COR-L47 (cell line): ENCODE results near the gene ZNF549.
"Not testable (repeated sequence)": the region's sequence is repeated elsewhere in the genome, so short reads cannot be mapped to it uniquely, and the experiment has no call there.

Experiments used
- DNase-seq: peaks from one replicate; lab custom pipeline; 2025; lab: John Stamatoyannopoulos, UW

The ZNF549 gene

GRCh38 chr19:57527136-57527881 is at the start of gene ZNF549:
Gene ZNF549, plus strand, starts transcription at chr19:57527356. Its CDS starts 218 bp downstream, at chr19:57527574.
- peak; percentile 95 for DNase-seq

DNA sequence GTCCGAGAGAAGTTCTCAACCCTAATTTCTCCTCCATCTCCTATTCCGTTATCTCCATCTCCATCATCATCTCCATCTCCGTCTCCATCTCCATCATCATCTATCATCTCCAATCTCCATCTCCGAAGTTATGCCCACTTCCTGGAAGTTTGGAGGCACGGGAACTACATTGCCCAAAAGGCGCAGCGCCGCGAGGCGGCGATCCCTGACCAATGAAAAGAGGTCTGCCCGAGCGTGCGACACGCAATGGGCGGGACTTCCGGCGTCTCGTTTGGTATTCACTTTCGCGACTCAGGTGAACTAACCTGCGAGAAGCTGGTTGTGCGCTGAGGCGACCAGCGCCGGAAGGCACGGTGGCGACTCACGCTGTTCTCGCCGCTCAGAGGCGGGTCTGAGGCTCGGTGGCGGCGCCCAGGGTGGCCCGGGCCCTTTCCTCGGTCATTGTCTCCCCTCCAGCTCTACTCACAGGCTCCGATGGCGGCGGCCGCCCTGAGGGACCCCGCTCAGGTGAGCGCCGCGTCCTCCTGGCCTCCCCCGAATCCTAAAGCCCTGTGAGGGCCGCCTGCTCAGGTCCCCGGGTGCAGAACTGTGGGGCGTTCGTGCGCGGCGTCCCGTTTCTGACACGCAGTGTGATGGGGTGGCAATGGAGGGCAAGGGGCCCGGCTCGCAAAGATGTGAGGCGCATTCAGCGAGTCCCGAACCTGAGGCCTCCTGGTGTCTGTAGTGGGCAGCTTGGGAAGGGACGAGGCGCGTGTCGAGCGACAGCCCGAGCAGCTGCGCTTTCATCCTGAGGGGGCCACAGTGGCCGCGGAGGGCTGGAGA is 39.5 kb upstream of the ZNF549 start, which contains the start of gene ZNF419:
ZNF419 (plus strand) TSS at position 274 of the 822 bp plus-strand sequence; CDS start at position 475, 201 bp downstream.
- peak; percentile 96 for DNase-seq

DNA sequence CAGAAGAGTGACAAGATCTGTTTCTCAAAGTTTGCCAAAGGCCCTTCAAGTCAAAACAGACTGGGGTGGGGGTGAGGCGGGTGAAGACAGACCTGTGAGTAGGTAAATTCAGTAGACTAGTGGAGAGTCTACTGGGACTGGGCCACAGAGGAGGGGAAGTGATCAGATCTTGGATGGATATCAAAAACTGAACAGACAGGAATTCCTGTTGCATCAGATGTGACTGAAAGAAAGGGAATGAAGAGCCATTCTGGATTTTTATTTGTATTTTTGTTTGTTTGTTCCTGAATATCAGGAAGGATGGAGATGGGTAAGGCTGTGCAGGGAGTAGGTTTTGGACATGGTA is 38.9 kb upstream of the ZNF549 start:
- not testable (repeated sequence) for DNase-seq

DNA sequence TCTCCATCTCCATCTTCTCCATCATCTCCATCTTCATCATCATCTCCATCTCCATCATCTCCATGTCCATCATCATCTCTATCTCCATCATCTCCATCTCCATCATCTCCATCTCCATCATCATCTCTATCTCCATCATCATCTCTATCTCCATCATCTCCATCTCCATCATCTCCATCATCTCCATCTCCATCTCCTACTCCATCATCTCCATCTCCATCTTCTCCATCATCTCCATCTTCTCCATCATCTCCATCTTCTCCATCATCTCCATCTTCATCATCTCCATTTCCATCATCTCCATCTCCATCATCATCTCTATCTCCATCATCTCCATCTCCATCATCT is 27.9 kb upstream of the ZNF549 start:
- not testable (repeated sequence) for DNase-seq

DNA sequence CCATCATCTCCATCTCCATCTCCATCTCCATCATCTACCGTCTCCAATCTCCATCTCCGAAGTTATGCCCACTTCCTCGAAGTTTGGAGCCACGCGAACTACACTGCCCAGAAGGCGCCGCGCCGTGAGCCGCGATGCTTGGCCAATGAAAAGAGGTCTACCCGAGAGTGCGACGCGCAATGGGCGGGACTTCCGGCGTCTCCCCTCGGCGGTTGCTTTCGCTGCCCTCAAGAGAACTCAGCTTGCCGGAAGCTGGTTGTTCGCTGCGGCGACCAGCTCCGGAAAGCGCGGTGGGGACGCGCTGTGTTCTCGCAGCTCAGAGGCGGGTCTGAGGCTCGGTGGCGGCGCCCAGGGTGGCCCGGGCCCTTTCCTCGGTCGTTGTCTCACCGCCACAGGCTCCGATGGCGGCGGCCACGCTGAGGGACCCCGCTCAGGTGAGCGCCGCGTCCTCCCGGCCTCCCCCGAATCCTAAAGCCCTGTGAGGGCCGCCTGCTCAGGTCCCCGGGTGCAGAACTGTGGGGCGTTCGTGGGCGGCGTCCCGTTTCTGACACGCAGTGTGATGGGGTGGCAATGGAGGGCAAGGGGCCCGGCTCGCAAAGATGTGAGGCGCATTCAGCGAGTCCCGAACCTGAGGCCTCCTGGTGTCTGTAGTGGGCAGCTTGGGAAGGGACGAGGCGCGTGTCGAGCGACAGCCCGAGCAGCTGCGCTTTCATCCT is 27.3 kb upstream of the ZNF549 start, which contains the start of gene ZNF773:
ZNF773 (plus strand) TSS at position 259 of the 716 bp plus-strand sequence; CDS start at position 402, 143 bp downstream.
- peak; percentile 94 for DNase-seq

DNA sequence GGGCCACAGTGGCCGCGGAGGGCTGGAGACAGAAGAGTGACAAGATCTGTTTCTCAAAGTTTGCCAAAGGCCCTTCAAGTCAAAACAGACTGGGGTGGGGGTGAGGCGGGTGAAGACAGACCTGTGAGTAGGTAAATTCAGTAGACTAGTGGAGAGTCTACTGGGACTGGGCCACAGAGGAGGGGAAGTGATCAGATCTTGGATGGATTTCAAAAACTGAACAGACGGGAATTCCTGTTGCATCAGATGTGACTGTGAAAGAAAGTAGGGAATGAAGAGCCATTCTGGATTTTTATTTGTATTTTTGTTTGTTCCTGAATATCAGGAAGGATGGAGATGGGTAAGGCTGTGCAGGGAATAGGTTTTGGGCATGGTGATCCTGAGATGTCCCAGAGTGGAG is 26.8 kb upstream of the ZNF549 start:
- DNase-seq: not testable (repeated sequence)

GRCh38 chr19:57506163-57506562 is 21.0 kb upstream of the ZNF549 start:
- DNase-seq: no peak

DNA sequence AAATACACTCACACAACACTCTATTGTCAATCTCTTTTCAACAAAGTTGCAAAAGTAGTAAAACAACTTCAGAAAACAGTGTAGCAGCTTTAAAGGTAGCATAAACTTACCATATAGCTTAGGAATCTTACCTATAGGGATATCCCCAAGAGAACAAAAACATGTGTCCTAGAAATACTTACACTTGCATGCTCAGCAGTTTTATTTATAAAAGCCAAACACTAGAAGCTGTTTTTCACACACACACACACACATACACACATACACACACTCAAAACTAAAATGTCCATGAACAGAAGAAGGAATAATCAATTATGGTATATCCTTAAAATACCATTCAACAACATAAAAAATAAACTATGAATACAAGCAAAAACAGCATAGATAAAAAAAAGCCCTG is 15.7 kb upstream of the ZNF549 start:
- DNase-seq: no peak

GRCh38 chr19:57512845-57513244 is 14.3 kb upstream of the ZNF549 start:
- DNase-seq: no peak

- no peak for DNase-seq
Observed at GRCh38 chr19:57515255-57515654, 11.9 kb upstream of the ZNF549 start.

GRCh38 chr19:57518021-57518420 is 9.1 kb upstream of the ZNF549 start:
- DNase-seq: not testable (repeated sequence)

DNA sequence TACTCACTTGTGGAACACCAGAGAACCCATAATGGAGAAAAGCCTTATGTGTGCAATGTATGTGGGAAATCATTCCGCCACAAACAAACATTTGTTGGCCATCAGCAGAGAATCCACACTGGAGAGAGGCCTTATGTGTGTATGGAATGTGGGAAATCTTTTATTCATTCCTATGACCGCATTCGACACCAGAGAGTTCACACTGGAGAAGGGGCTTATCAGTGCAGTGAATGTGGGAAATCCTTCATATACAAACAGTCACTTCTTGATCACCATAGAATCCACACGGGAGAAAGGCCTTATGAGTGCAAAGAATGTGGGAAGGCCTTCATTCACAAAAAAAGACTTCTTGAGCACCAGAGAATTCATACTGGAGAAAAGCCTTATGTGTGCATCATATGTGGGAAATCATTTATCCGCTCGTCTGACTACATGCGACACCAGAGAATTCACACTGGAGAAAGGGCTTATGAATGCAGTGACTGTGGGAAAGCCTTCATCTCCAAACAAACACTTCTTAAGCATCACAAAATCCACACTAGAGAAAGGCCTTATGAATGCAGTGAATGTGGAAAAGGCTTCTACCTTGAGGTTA is 10.9 kb downstream of the ZNF549 start:
- no peak for DNase-seq

GRCh38 chr19:57546513-57546912 is 19.4 kb downstream of the ZNF549 start:
- no peak for DNase-seq

DNA sequence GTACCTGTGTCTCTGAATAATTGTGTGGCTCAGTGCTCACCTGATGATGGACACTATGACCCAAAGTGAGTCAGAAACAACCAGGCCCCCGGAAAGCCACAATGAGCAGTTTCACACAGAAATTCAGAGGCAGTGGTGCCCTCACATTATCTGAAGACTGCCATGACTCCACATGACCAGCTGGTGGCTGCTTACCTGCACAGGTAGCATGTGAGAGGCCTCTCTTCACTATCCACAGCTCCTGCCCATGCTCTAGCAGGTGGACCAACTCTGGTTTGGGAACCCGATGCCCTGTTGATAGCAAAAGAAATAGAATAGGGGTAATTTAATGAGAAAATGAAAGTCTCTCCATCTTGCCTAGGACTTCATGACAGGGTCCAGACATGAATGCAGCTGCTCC is 25.3 kb downstream of the ZNF549 start:
- no peak for DNase-seq

DNA sequence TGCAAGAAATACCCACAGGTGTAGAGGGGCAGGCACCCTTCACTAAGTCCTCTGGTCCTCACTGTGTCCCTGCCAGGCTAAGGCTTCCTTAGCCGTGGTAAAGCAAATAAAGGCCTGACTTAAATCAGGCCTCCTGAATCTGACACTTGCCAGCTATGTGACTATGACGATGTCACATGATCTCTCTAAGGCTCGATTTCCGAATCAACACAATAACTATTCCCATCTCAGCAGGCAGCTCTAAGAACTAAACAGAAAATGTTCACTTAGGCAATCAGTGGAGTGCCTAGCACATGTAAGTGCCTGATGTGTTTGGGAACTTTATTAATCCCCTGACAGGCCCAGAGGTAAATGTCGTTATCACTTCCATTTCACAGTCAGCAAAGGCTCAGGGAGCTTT is 30.5 kb downstream of the ZNF549 start:
- DNase-seq: no peak

GRCh38 chr19:57558525-57558924 is 31.4 kb downstream of the ZNF549 start:
- peak; percentile 6 for DNase-seq

DNA sequence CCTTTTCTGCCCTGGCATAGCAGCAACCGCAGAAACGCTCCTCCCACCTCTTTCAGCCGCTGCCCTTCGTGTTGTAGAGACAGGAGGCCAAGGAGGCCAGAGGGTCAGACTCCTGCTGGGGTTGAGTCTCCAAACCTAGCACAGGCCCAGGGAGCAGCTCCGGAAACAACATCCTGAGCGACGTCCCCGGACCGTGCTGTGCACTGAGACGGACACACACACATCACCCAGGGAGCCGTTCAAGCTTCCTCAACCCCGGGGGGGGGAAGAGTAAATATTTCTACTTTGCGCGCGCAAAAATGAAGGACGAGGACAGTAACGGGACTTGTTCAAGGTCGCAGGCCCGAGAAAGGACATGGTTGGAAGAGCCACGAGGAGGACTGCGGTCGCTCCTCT is 31.9 kb downstream of the ZNF549 start:
- peak; percentile 4 for DNase-seq

DNA sequence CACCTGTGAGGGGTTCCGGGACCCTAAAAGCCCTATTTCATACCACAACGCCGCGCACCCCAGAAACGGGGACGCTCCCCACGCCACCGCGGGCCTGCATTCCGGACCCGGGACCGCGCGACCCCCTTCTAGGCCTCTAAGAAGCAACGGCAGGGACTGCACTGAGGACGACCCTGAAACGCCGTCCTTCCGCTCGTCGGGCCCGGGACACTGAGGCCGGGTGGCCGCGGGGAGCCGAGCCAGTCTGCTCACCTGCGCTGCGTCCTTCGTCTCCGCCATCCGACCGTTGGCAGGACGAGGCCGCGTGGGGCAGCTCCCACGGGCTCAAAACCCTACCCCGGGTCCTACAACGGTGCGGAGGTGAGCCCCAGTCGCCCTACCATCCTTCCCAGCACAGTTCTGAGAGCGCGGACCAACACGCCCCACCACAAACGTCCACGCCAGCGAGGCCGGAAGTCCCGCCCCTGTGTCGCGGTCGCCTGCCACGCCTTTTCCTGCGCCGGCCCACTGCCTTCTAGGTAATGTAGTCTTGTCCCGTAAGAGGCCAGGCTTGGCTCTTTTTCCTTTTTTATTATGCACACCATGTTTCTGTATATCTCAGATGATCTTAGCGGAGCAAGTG is 32.4 kb downstream of the ZNF549 start, which contains the start of gene ZNF550:
ZNF550 (minus strand) TSS at position 460 of the 622 bp plus-strand sequence; CDS start at position 279, 181 bp downstream.
- DNase-seq: peak; percentile 73

DNA sequence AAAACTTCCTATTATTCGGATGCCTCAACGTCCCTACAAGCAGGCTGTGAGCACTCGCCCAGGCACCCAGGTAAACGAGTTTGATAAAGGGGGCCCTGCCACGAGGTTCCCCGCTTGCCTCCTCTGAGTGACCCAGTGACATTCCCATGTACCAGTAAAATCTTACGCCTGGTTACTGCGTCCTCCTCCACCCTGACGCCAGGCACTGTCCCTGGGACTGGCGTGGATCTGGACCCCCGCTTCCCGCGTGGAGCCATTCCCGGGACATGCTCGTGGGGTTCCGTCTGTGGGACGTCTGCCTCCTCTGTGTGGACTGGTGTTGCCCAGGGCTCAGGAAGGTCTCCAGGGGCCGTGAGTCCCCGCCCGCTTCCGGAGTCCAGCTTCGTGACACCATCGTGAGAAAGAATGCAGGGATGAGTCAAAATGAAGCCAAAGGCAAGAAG is 32.9 kb downstream of the ZNF549 start:
- no peak for DNase-seq

- no peak for DNase-seq
Observed at GRCh38 chr19:57563547-57563946, 36.4 kb downstream of the ZNF549 start.
